ENCODE results near the gene NCLN.
A peak's percentile ranks its signal among the peaks of the same experiment; 100 is the strongest.
"Not testable (repeated sequence)": the region's sequence is repeated elsewhere in the genome, so short reads cannot be mapped to it uniquely, and the experiment has no call there.

NCLN gene

DNA sequence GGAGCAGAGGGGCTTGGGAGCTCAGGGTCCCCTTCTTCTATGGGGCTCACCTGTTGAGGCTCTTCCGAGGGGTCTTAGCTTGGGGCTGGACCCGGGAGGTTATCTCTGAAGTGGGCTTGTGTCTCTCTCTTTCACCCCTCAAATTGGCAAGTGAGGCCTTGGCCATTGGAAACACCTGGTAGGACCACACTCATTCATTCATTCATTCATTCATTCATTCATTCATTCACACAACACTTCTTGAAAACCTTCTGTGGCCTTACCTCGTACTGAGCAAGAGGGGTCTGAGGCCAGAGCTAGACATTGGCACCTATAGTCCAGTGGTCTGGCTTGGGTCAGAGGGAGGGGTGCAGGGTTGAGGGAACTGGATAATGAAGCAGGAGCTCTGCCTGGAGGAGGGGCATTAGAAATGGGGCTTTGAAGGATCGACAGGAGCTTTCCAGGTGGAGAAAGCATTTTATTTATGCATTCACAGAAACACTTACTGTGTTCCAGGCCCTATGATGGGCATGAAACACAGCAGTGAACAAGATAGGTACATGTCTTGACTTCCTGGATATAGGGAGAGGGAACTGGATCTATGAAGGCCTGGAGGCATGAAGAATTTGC is 44.3 kb downstream of the NCLN start:
- TF ChIP-seq, protein P1, sequence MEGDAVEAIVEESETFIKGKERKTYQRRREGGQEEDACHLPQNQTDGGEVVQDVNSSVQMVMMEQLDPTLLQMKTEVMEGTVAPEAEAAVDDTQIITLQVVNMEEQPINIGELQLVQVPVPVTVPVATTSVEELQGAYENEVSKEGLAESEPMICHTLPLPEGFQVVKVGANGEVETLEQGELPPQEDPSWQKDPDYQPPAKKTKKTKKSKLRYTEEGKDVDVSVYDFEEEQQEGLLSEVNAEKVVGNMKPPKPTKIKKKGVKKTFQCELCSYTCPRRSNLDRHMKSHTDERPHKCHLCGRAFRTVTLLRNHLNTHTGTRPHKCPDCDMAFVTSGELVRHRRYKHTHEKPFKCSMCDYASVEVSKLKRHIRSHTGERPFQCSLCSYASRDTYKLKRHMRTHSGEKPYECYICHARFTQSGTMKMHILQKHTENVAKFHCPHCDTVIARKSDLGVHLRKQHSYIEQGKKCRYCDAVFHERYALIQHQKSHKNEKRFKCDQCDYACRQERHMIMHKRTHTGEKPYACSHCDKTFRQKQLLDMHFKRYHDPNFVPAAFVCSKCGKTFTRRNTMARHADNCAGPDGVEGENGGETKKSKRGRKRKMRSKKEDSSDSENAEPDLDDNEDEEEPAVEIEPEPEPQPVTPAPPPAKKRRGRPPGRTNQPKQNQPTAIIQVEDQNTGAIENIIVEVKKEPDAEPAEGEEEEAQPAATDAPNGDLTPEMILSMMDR (IDR thresholded peaks at IDR 0.05; ENCODE audit: insufficient read depth, low read depth, low read length, missing control alignments) = no peak
- H3K4me3 ChIP-seq (ENCODE audit: low read depth, low read length) = no peak overlapping the region
- DNase-seq (ENCODE audit: low read depth) = no peak

DNA sequence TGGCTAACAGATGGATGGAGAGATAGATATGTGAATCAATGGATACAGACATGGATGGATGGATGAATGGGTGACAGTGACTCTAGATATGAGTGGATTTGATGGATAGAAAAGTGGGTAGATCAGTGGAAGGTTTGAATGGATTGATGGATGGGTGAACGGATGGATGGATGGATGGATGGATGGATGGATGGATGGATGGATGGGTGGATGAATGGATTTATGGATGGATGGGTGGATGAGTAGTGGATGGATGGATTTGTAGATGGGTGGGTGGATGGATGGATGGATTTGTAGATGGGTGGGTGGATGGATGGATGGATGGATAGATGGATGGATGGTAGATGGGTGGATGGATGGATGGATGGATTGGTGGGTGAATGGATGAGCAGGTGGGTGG is 45.6 kb downstream of the NCLN start:
- no peak for DNase-seq (ENCODE audit: low read depth)
- H3K4me3 ChIP-seq (ENCODE audit: low read depth, low read length) = no peak overlapping the region
- TF ChIP-seq, protein P1 (IDR thresholded peaks at IDR 0.05; ENCODE audit: insufficient read depth, low read depth, low read length, missing control alignments) = no peak

DNA sequence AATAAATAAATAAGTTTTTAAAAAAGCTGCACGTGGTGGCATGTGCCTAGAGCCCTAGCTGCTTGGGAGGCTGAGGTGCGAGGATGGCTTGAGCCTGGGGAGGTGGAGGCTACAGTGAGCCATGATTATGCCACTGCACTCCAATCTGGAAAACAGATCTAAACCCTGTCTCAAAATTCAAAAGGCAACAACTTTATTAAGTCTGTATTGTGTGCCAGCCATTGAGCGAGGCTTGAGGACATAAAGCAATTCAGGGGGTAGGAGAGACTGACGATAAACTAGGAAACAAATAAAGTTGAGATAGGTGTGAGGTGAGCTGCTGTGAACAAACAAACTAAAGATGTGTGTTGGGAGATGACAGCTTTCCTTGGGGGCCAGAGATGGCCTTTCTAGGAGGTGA is 47.4 kb downstream of the NCLN start:
- DNase-seq (ENCODE audit: low read depth) = no peak
- TF ChIP-seq, protein P1 (IDR thresholded peaks at IDR 0.05; ENCODE audit: insufficient read depth, low read depth, low read length, missing control alignments) = no peak
- H3K4me3 ChIP-seq (ENCODE audit: low read depth, low read length) = no peak overlapping the region

DNA sequence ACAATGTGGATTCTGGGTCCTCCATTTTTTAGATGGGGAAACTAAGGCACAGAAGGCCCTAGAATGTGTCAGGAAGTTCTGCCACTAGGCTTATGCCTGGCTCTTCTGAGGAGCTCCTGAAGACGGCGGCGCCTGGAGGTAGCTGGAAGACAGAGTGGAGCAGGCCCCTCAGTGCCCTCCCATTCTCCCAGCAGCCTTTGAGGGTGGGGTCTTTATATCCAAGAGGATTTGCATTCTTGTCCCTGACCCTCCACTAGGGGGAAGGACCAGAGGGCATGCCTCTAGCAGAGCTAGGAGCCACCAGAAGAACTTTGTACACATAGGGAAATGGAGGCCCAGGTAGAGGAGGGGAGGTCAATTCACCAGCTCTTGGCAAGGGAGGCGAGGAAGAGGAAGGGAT is 48.1 kb downstream of the NCLN start:
- no peak overlapping the region for H3K4me3 ChIP-seq (ENCODE audit: low read depth, low read length)
- TF ChIP-seq, protein P1 (IDR thresholded peaks at IDR 0.05; ENCODE audit: insufficient read depth, low read depth, low read length, missing control alignments) = no peak
- DNase-seq (ENCODE audit: low read depth) = no peak

DNA sequence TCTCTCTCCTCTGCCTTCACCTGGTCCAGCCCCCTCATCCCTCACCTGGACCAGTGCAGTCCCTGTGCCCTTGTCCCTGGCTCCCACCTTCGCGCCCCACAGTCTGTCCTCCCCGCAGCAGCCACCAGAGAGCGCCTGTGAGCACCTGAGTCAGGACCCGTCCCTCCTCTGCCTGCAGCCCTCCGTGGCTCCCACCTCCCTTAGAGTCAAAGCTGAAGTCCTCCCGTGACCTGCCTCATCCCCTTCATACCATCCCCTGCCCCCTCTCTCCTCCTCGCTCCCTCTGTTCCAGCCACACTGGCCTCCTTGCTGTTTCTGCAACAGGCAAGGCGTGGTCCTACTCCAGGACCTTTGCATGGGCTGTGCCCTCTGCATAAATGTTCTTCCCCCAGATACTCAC is 49.1 kb downstream of the NCLN start:
- TF ChIP-seq, protein P1 (IDR thresholded peaks at IDR 0.05; ENCODE audit: insufficient read depth, low read depth, low read length, missing control alignments) = peak; percentile 44
- H3K4me3 ChIP-seq (ENCODE audit: low read depth, low read length) = no peak overlapping the region
- no peak for DNase-seq (ENCODE audit: low read depth)

- not testable (repeated sequence) for H3K4me3 ChIP-seq (ENCODE audit: low read depth, low read length); DNase-seq (ENCODE audit: low read depth)
These were observed 49.9 kb downstream of the NCLN start for GRCh38 chr19:3235604-3236003.

- DNase-seq (ENCODE audit: low read depth) = no peak
- TF ChIP-seq, protein P1 (IDR thresholded peaks at IDR 0.05; ENCODE audit: insufficient read depth, low read depth, low read length, missing control alignments) = no peak
- no peak overlapping the region for H3K4me3 ChIP-seq (ENCODE audit: low read depth, low read length)
These were observed 50.5 kb downstream of the NCLN start for GRCh38 chr19:3236272-3236671.
